GM12891 (cell line): Measurements from ENCODE around the gene MRPL21.

Experiments used
- PAX5 ChIP-seq: IDR thresholded peaks from 2 replicates; pipeline ENCODE4 v1.6.1; 2011; ENCODE audit warnings: low read length, moderate library complexity, mild to moderate bottlenecking; ENCODE audit not compliant: insufficient read depth, severe bottlenecking
- POLR2A ChIP-seq: IDR thresholded peaks from 2 replicates; pipeline ENCODE4 v1.6.1; 2011; ENCODE audit warnings: low read depth, low read length, control low read depth
- POLR2AphosphoS5 ChIP-seq: IDR thresholded peaks from 2 replicates; pipeline ENCODE4 v1.6.1; 2011; ENCODE audit warnings: low read depth, low read length, control low read depth
- POU2F2 ChIP-seq: IDR thresholded peaks from 2 replicates; pipeline ENCODE4 v1.6.1; 2011; ENCODE audit warnings: low read depth, mild to moderate bottlenecking, control low read depth, low read length, moderate library complexity
- SPI1 ChIP-seq: IDR thresholded peaks from 2 replicates; pipeline ENCODE4 v1.6.1; 2011; ENCODE audit warnings: low read depth, low read length, control low read depth
- TAF1 ChIP-seq: IDR thresholded peaks from 2 replicates; pipeline ENCODE4 v1.6.1; 2011; ENCODE audit warnings: low read depth, low read length, control low read depth

DNA sequence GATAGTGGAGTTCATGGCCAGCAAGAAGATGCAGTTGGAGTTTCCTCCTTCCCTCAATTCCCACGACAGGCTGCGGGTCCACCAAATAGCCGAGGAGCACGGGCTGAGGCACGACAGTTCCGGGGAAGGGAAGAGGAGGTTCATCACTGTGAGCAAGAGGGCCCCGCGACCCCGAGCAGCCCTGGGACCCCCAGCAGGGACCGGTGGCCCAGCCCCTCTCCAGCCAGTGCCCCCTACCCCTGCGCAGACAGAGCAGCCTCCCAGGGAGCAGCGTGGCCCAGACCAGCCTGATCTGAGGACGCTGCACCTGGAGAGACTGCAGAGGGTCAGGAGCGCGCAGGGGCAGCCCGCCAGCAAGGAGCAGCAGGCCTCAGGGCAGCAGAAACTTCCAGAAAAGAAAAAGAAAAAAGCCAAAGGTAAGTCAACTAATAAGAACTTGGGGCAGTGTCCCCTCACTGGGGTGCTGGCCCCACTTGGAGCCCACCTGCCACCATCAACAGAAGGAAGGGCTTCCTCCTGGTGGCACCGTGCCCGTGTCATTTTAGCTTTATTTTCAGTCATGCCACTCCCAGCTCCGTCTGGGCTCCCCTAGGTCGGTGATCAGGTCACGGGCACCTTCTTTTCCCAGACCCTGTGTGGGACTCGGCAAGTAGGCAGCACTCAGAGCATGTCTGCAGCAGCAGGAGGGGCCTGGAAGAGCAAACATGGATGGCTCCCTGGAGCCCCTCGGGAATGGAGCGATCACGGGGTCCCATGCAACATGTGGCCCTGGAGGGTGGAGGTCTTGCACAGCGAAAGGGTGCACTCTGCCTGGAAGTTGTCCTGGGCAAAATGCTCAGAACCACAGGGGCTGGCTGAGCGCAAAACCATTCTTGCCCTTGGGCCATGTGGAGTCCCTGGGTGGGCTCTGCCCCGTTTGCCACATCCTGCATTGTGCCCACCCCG, 33.3 kb upstream of the MRPL21 start:
- TF ChIP-seq TAF1 (no peak), POLR2AphosphoS5 (no peak), POLR2A (no peak), SPI1 (no peak), POU2F2 (no peak), PAX5 (no peak)
